DOHH2 (cell line): ENCODE data around the gene CCDC7.

Experiments
- CTCF ChIP-seq: fragments of 200-600 bp; sonication (generic); IDR thresholded peaks from one replicate; pipeline ENCODE4 v1.5.1; 2014; ENCODE audit warnings: antibody characterized with exemption, mild to moderate bottlenecking, low read depth, low read length; ENCODE audit not compliant: poor library complexity, severe bottlenecking
- EZH2phosphoT487 ChIP-seq: fragments of 200-600 bp; sonication (generic); IDR thresholded peaks from 2 replicates; pipeline ENCODE4 v1.6.1; 2017; ENCODE audit warnings: borderline replicate concordance, mild to moderate bottlenecking, antibody characterized with exemption, low read length, moderate library complexity, mixed read lengths

GRCh38 chr10:32680803-32681557 is 235.0 kb downstream of the CCDC7 start:
- TF ChIP-seq CTCF, result no peak
- no peak for TF ChIP-seq EZH2phosphoT487
